ENCODE results near the gene CASQ1.

CASQ1 gene

DNA sequence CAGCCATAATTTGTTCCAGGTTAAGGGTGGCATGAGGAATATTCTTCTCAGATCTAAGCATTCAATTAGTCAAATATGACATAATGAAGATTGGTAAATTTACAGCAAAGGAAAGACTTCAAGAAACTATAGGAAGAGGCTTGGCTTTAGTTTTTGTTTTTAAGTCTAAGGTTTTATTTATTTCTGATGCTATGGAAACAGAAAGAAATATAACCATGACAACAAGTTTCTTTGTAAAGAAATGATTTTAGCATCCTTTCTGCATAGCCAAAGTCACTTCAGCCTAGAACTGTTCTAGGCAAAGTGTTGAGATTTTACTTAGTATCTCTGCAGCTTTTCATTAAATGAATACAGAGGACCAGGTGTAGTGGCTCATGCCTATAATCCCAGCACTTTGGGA, 42.5 kb downstream of the CASQ1 start:
- DNase-seq = no peak

DNA sequence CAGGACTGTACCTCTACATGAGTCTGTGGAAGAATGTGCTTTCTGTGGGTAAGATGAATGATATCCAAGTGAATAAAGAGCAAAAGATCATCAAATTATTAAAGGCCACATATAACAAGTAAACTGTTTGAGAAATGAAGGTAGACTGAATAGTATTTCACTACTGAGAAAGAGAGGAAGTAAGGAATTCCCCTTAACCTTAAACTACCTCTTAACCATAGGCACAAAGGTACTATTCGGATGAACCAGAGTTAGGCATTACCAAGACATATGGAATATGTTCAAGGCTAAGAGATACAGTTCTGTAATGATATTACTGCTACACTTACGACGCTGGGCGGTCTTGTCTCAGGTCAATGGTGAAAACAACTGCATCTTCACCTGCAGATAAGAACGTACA, 46.4 kb downstream of the CASQ1 start:
- DNase-seq = no peak

DNA sequence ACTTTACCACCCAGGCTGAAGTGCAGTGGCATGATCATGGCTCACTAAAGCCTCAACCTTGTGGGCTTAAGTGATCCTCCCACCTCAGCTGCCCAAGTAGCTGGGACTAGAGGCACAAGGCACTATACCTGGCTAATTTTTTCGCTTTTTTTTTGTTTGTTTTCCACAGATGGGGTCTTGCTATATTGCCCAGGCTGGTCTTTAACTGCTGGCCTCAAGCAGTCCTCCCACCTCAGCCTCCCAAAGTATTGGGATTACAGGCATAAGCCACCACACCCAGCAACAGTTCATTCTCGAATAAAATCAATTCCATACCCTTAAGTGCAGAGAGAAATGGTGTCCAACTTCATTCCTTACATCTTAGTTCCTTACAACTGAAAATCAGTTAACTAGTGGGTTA, 47.2 kb downstream of the CASQ1 start:
- no peak for DNase-seq

DNA sequence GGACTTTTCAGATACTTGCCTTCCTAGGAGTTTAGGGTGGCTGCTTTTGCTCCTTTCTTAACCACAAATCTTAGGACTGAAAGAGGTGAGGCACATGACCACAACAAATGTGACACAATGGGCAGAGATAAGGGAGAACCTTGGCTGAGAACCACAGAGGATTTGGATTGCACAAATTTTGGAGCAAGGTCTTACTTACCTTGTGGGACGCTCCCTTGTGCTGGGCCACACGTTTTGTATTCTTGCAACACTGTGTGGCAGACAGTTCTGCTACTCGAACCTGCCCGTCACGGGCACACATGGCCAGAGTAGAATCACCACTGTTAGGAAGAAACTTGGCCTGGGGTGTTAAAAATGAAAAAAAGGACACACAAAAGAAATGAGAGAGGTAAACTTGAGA, 48.0 kb downstream of the CASQ1 start:
- DNase-seq = no peak

DNA sequence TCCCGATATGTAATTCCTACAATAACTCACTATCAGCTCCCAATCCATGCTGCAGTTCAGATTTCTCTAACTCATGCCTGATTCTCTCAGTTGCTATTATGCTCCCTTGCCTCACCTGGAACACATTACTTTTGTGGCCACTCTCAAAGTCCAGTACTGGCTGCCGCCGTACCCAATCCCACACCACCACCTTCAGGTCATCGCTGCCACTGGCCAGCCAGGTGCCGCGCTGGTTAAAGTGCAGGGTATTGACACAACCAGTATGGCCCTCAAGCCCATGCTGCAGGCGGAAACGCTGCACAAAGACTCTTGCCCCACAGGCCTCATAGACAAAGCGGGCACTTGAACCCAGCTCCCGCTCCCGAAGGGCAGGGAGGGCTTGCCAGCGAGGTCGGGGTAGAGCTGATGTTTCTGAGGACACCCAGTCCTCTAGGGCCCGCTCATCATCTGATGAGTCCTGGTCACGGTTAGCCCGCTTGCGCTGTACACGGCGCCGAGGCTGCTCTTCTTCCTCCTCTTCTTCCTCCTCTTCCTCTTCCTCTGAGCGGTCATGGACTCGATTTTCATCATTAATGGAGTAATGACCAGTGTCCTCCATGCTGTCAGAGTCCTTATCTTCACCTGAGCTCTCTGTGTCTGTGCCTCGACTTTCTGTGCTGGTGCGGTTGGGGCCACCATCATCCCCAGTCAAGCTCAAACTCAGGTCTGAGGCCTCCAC, 49.4 kb downstream of the CASQ1 start:
- DNase-seq = no peak

DNA sequence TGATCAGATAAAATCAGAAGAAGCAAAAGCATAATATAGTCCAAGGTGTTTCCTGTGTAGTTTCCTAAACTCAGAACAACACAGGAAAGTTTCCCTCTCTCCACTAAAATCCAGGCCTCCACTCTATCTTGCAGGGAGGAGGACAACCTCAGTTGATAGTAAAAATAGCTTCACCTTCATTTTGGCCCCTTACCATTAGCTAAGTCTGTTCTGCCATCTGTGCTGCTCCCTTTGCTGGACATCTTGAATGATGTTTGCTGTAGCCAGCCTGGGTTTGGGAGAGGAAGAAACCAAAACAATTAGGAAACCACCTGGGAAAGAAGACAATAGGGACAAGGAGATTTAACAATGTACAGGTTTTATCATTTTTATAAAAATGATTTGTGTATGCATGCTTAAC, 53.4 kb downstream of the CASQ1 start:
- no peak for DNase-seq

DNA sequence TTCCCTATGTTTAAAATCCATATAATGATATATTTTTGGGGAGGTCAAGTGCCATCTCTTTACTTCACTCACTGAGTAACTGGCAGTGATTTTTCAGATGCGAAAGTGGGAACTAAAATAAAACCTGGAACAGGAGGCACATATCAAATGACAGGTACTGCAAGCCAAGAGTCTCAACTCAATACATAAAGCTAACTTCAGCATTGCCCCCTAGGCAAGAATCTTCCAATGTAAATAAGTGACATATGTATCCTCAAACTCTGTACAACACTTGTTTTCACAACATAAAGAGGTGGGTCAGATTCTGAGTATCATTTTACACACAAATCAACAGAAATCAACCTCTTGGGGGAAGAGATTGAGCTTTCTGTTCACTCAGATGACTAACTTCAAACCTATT, 53.8 kb downstream of the CASQ1 start:
- no peak for DNase-seq

DNA sequence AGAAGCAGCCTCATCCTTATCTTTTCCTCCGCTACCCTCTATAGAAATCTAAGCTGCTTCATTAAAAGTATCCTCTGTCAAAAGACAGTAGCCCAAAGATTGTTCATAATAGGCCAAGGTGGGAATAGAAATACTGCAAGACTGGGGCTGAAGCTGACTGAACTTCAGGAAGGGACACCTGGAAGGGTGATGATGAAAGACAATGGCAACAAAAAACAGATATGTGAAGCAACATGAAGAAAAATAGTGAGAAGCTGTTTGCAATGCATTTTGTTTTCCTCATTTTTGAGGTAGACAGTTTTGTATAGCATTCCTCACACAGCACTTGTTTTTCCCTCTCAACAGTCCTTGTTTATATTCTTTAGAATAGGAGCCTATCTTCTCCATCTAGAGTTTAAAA, 55.1 kb downstream of the CASQ1 start:
- DNase-seq = no peak

DNA sequence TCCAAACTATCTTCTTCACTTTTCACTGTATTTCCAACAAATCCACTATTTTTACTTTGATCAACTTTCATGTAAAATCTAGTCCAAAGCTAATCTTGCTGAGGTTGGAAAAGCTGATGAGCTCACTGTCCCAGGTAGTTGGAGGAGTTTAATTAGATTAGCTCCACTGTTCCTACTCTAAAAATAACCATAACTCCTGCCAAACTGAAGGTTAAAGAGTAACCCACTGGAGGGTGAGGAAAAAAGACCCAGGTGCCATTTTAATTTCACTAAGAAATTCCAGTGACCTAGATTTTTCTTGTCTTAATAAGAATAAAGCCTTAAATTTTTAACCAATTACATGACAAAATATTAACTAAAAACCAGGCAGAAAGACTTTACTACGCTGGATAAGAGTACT, 56.7 kb downstream of the CASQ1 start:
- no peak for DNase-seq

DNA sequence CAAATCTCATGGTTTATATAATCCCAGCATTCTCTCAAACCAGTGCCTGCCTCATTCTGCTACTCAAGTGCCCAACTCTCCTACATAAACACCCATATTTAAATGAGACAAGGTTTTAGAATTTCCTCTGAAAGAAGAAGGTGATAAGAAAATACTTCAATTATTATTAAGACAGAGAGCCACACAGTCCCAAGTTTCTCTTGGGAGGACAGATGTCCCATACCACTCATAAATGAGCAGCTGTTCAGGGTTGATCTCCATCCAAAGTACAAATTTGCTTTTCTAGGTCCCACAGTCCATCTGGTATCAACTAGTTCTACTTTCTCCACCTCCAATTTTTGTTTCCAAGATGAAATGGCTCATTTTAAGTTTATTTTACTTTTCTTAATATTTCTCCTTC, 60.6 kb downstream of the CASQ1 start:
- DNase-seq = no peak
